ENCODE measurements around the gene COG5. TPM values are rescaled to one million over a fixed set of nuclear protein-coding genes. Genes with fewer than 3 reads are reported as not detected.

COG5 gene
- total and polyA plus RNA-seq, 2 of the 8 experiments (the other 6 are each of a cell fraction or from before 2014, with no cell fraction given), result 10.5 to 28.1 TPM

DNA sequence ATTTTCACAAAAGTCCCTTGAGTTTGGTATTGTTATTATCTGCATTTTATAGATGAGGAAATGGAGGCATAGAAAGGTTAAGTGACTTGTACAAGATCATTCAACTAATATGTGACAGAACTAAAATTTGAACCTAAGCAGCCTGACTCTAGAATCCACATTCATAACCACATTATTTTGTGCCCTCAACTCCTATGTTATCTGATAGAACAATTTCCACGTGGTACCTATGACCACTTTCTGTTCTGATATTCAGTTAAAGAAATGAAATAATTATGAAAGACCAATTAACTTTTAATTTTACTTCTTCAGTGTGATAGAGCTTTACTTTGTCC, 33.8 kb upstream of the COG5 start:
- no peak overlapping the region for H3K23ac ChIP-seq (ENCODE audit: insufficient read length)
- H4K5ac ChIP-seq (ENCODE audit: insufficient read length, low read depth, low read length), result no peak overlapping the region
- no peaks in the 10 kb centered on the region for H3K9me3 ChIP-seq (ENCODE audit: insufficient read depth in 2 of 2, low read depth in 1 of 2, low read length in 1 of 2)
- peaks cover 0 to 4% (median 0%) of the 10 kb centered on the region in 4 experiments; a peak in 2 of 8 replicates for H3K36me3 ChIP-seq (ENCODE audit: control insufficient read depth in 2 of 4, insufficient read depth in 4 of 4, low read length in 3 of 4)
- H2BK5ac ChIP-seq (ENCODE audit: low read depth, low read length), result no peak overlapping the region
- DNase-seq (ENCODE audit: low read depth in 1 of 2, low spot score in 2 of 2) (no peak), FAIRE-seq (no peak)
- H3K9ac ChIP-seq (replicated peaks in 1 of 4; ENCODE audit: extremely low read depth in 1 of 4, low read depth in 3 of 4, low read length in 3 of 4), result no peak overlapping the region
- TF ChIP-seq CBX5 (IDR thresholded peaks at IDR 0.05; ENCODE audit: low read depth, low read length) (no peak), TAF1 (IDR thresholded peaks at IDR 0.05; ENCODE audit: low read depth, low read length) (no peak), SRF (IDR thresholded peaks at IDR 0.05; ENCODE audit: low read depth, low read length) (no peak), EP300 (IDR thresholded peaks at IDR 0.05; ENCODE audit: borderline replicate concordance in 1 of 2, low read depth in 2 of 2, low read length in 2 of 2) (no peak), RXRA (IDR thresholded peaks at IDR 0.05; ENCODE audit: insufficient read depth, low read depth, low read length) (no peak)
- H3K27ac ChIP-seq (ENCODE audit: low read depth, low read length), result no peak overlapping the region
- no peak overlapping the region for H2BK20ac ChIP-seq (ENCODE audit: low read length)
- no peaks in the 10 kb centered on the region for H4K20me1 ChIP-seq (replicated peaks in 1 of 2; ENCODE audit: control insufficient read depth in 1 of 2, insufficient read depth in 2 of 2, low read length in 2 of 2)
- no peak overlapping the region for H4K8ac ChIP-seq (ENCODE audit: extremely low read depth, insufficient read depth, low read length)
- WGBS, 2 experiments (ENCODE audit: extremely low coverage in 1 of 2, insufficient coverage in 1 of 2, insufficient read length in 1 of 2, insufficient replicate concordance in 2 of 2, low coverage in 1 of 2, low lambda C conversion rate in 2 of 2, missing lambda C conversion rate in 1 of 2), result 81% methylated on average over 1 of the region's 1 CpG; no CpG with 5 or more reads in 1 of the 2 experiments
- no peak overlapping the region for H2AK5ac ChIP-seq (ENCODE audit: low read depth, low read length)
- H3K23me2 ChIP-seq (ENCODE audit: low read depth, low read length), result no peaks in the 10 kb centered on the region
- ChIA-PET CTCF (ENCODE audit: partially characterized antibody) (interaction anchor here (0.9 to 1.3 kb wide), 3 partner anchors 8 to 282 kb away, joined by 3 to 4 read pairs (median 3); no protein-coding TSS in a partner anchor), POLR2A (ENCODE audit: partially characterized antibody) (no interaction called here)
- H3K4me3 ChIP-seq (ENCODE audit: extremely low read depth in 1 of 4, insufficient read depth in 2 of 4, low read depth in 3 of 4, low read length in 4 of 4), result no peak overlapping the region
- H3K56ac ChIP-seq (replicated peaks; ENCODE audit: insufficient read length, low read depth, low read length), result no peak overlapping the region
- no peak overlapping the region for H3K4ac ChIP-seq (replicated peaks; ENCODE audit: insufficient read length, low read depth, low read length)
- H4K91ac ChIP-seq (replicated peaks; ENCODE audit: insufficient read length, low read length), result no peak overlapping the region
- no peak overlapping the region for H3K4me2 ChIP-seq (ENCODE audit: insufficient read depth in 1 of 2, low read depth in 2 of 2, low read length in 2 of 2)
- H2AFZ ChIP-seq (ENCODE audit: low read length), result no peak overlapping the region
- H3K4me1 ChIP-seq (replicated peaks in 1 of 4; ENCODE audit: control insufficient read depth in 3 of 4, insufficient read depth in 4 of 4, low read length in 3 of 4), result peaks cover 0 to 2% (median 0%) of the 10 kb centered on the region in 4 experiments; a peak in 1 of 7 replicates
- H3K18ac ChIP-seq (ENCODE audit: extremely low read depth, low read length), result no peak overlapping the region
- no peak overlapping the region for H2BK120ac ChIP-seq (replicated peaks; ENCODE audit: low read depth, low read length)
- no peaks in the 10 kb centered on the region for H3K27me3 ChIP-seq (replicated peaks in 1 of 4; ENCODE audit: control insufficient read depth in 3 of 4, extremely low read depth in 1 of 4, insufficient read depth in 3 of 4, low read length in 3 of 4)
- no peak overlapping the region for H3K14ac ChIP-seq (ENCODE audit: insufficient read length)
- H3K79me1 ChIP-seq (ENCODE audit: low read depth, low read length), result no peaks in the 10 kb centered on the region
- no peak overlapping the region for H2BK15ac ChIP-seq (ENCODE audit: low read length)
- H3K79me2 ChIP-seq (ENCODE audit: control insufficient read depth in 1 of 2, insufficient read depth in 2 of 2, low read length in 2 of 2), result no peaks in the 10 kb centered on the region
- no peak overlapping the region for H2BK12ac ChIP-seq (ENCODE audit: low read depth, low read length)
